ENCODE data around the gene DNAAF1.
"Not testable (repeated sequence)": the region's sequence is repeated elsewhere in the genome, so short reads cannot be mapped to it uniquely, and the experiment has no call there.

Gene DNAAF1

GRCh38 chr16:84205123-84205522 is 60.0 kb downstream of the DNAAF1 start:
- DNase-seq (ENCODE audit: low read depth in 2 of 2, low spot score in 1 of 2): not testable (repeated sequence)

GRCh38 chr16:84205976-84206691 is 61.0 kb downstream of the DNAAF1 start:
- DNase-seq (ENCODE audit: low read depth in 2 of 2, low spot score in 1 of 2): no peak

GRCh38 chr16:84207251-84207650 is 62.1 kb downstream of the DNAAF1 start:
- DNase-seq (ENCODE audit: low read depth in 2 of 2, low spot score in 1 of 2): no peak

- DNase-seq (ENCODE audit: low read depth in 2 of 2, low spot score in 1 of 2): no peak
These were observed 62.8 kb downstream of the DNAAF1 start for GRCh38 chr16:84207879-84208278.

GRCh38 chr16:84209989-84210388 is 64.9 kb downstream of the DNAAF1 start:
- no peak for DNase-seq (ENCODE audit: low read depth in 2 of 2, low spot score in 1 of 2)

- no peak for DNase-seq (ENCODE audit: low read depth in 2 of 2, low spot score in 1 of 2)
These were observed 67.0 kb downstream of the DNAAF1 start for GRCh38 chr16:84212154-84212553.

GRCh38 chr16:84212631-84213030 is 67.5 kb downstream of the DNAAF1 start:
- DNase-seq (ENCODE audit: low read depth in 2 of 2, low spot score in 1 of 2): no peak

GRCh38 chr16:84214451-84215066 is 69.5 kb downstream of the DNAAF1 start:
- no peak for DNase-seq (ENCODE audit: low read depth in 2 of 2, low spot score in 1 of 2)

- no peak for DNase-seq (ENCODE audit: low read depth in 2 of 2, low spot score in 1 of 2)
These were observed 70.4 kb downstream of the DNAAF1 start for GRCh38 chr16:84215531-84215930.

- not testable (repeated sequence) for DNase-seq (ENCODE audit: low read depth in 2 of 2, low spot score in 1 of 2)
These were observed 71.0 kb downstream of the DNAAF1 start for GRCh38 chr16:84216144-84216543.

GRCh38 chr16:84218176-84218823 is 73.2 kb downstream of the DNAAF1 start:
- no peak for DNase-seq (ENCODE audit: low read depth in 2 of 2, low spot score in 1 of 2)

GRCh38 chr16:84218956-84219355 is 73.8 kb downstream of the DNAAF1 start:
- DNase-seq (ENCODE audit: low read depth in 2 of 2, low spot score in 1 of 2): no peak

GRCh38 chr16:84220851-84221250 is 75.7 kb downstream of the DNAAF1 start:
- DNase-seq (ENCODE audit: low read depth in 2 of 2, low spot score in 1 of 2): no peak

GRCh38 chr16:84223456-84223855 is 78.3 kb downstream of the DNAAF1 start:
- no peak for DNase-seq (ENCODE audit: low read depth in 2 of 2, low spot score in 1 of 2)

GRCh38 chr16:84224554-84224953 is 79.4 kb downstream of the DNAAF1 start:
- no peak for DNase-seq (ENCODE audit: low read depth in 2 of 2, low spot score in 1 of 2)

- DNase-seq (ENCODE audit: low read depth in 2 of 2, low spot score in 1 of 2): no peak
These were observed 80.0 kb downstream of the DNAAF1 start for GRCh38 chr16:84225126-84225525.

- DNase-seq (ENCODE audit: low read depth in 2 of 2, low spot score in 1 of 2): no peak
These were observed 80.5 kb downstream of the DNAAF1 start for GRCh38 chr16:84225571-84225970.

GRCh38 chr16:84226026-84226425 is 80.9 kb downstream of the DNAAF1 start:
- DNase-seq (ENCODE audit: low read depth in 2 of 2, low spot score in 1 of 2): no peak
